Mesothelial cell of epicardium (in vitro differentiated cells): ENCODE results near the gene CDHR5. TPM values are rescaled to one million over a fixed set of nuclear protein-coding genes. Genes with fewer than 3 reads are reported as not detected.

ENCODE experiments used
- DNase-seq, 2 experiments: peaks; one replicate each; pipeline ENCODE4 v3.0.0; 2021; ENCODE audit warnings: low spot score in 2 of 2; ENCODE audit not compliant: unreplicated experiment in 2 of 2
- H3K27ac Mint-ChIP-seq: 2 replicates; pipeline ENCODE4 v1.8.0; 2021; ENCODE audit warnings: mixed read lengths
- H3K27me3 Mint-ChIP-seq: 2 replicates; pipeline ENCODE4 v1.8.0; 2021; ENCODE audit warnings: low read depth, mixed read lengths
- H3K36me3 Mint-ChIP-seq: 2 replicates; pipeline ENCODE4 v1.8.0; 2021; ENCODE audit warnings: mixed read lengths
- H3K4me1 Mint-ChIP-seq: 2 replicates; pipeline ENCODE4 v1.8.0; 2021; ENCODE audit warnings: mixed read lengths
- H3K4me3 Mint-ChIP-seq: 2 replicates; pipeline ENCODE4 v1.8.0; 2021; ENCODE audit warnings: mild to moderate bottlenecking, moderate library complexity, mixed read lengths
- H3K9me3 Mint-ChIP-seq: 2 replicates; pipeline ENCODE4 v1.8.0; 2021; ENCODE audit warnings: mixed read lengths
- total RNA-seq: library from RNA; stranded (reverse); gene quantifications from 3 replicates; pipeline ENCODE4 v1.2.1, GENCODE V29; 2021
- TF ChIP-seq, protein P1 (sequence below): fragments of 200-600 bp; sonication (generic); IDR thresholded peaks from one replicate; pipeline ENCODE4 v1.5.0; 2021; ENCODE audit warnings: antibody characterized with exemption; ENCODE audit not compliant: unreplicated experiment

CDHR5 gene
- total RNA-seq, 1 donor from 2014 or later = 0.27 TPM

DNA sequence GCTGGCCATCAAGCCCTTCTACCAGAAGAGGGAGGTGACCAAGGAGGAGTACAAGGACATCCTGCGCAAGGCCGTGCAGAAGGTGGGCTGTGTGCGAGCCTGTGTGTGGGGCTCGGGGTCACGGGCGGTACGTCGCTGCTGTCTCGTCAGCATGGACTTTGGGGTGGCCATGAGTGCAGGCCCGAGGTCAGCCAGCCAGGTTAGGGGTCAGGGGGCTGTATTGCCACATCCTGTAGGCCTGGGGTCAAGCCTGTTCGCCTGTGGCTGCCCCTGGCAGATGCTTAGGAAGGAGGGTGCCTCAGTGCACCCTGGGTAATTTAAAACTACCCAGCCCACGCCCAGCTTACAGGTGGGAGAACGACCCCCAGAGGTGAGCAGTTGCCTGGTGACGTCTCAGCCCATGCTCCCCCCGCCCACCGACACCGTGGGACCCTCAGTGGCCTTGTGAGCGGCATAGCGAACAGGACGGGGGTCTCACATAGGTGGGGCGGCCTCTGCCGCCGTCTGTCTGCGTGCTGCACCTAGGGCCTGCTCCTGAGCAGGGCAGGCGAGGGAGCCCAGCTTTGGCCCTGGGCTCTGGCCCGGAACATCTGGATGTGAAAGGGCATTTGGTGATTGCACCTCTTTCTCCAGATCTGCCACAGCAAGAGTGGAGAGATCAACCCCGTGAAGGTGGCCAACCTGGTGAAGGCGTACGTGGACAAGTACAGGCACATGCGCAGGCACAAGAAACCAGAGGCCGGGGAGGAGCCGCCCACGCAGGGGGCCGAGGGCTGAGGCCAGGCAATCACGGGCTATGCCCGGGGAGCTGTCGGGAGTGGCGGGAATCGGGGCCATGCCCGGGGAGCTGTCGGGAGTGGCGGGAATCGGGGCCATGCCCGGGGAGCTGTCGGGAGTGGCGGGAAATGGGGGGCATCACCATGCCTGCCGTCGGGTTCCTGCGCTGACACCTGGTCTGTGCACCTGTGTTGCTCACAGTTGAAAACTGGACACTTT is 13.5 kb downstream of the CDHR5 start:
- TF ChIP-seq, protein P1, sequence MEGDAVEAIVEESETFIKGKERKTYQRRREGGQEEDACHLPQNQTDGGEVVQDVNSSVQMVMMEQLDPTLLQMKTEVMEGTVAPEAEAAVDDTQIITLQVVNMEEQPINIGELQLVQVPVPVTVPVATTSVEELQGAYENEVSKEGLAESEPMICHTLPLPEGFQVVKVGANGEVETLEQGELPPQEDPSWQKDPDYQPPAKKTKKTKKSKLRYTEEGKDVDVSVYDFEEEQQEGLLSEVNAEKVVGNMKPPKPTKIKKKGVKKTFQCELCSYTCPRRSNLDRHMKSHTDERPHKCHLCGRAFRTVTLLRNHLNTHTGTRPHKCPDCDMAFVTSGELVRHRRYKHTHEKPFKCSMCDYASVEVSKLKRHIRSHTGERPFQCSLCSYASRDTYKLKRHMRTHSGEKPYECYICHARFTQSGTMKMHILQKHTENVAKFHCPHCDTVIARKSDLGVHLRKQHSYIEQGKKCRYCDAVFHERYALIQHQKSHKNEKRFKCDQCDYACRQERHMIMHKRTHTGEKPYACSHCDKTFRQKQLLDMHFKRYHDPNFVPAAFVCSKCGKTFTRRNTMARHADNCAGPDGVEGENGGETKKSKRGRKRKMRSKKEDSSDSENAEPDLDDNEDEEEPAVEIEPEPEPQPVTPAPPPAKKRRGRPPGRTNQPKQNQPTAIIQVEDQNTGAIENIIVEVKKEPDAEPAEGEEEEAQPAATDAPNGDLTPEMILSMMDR = no peak
- H3K27ac Mint-ChIP-seq = no peak overlapping the region
- no peaks in the 10 kb centered on the region for H3K9me3 Mint-ChIP-seq
- H3K4me3 Mint-ChIP-seq = no peak overlapping the region
- H3K27me3 Mint-ChIP-seq = no peaks in the 10 kb centered on the region
- peaks cover 16% of the 10 kb centered on the region for H3K4me1 Mint-ChIP-seq
- H3K36me3 Mint-ChIP-seq = peaks cover 20% of the 10 kb centered on the region
- DNase-seq = no peak

DNA sequence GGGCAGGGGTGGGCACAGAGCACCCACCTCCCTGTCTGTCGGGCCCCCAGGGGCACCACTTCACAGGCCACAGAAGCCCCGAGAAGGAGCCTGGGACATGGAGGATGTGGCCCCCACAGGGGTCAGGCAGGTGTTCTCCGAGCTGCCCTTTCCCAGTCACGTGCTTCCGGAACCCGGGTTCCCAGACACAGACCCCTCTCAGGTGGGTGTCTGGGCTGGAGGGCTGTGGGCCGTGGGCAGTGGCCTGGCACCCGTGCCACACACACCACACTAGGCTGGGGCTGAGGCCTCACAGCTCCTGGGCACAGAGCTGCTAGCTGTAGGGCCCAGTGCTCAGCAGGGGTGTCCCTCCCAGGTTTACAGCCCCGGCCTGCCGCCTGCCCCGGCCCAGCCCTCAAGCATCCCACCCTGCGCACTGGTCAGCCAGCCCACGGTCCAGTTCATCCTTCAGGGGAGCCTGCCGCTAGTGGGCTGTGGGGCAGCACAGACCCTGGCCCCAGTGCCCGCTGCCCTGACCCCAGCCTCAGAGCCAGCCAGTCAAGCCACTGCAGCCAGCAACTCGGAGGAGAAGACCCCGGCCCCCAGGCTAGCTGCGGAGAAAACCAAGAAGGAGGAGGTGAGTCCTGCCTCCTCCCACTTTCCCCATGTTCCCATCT is 14.5 kb downstream of the CDHR5 start:
- Mint-ChIP-seq H3K4me1 (peaks cover 12% of the 10 kb centered on the region), H3K36me3 (peaks cover 20% of the 10 kb centered on the region), H3K27me3 (no peaks in the 10 kb centered on the region), H3K9me3 (no peaks in the 10 kb centered on the region), H3K27ac (no peak overlapping the region), H3K4me3 (no peak overlapping the region)
- TF ChIP-seq, protein P1 = no peak
- DNase-seq = no peak

DNA sequence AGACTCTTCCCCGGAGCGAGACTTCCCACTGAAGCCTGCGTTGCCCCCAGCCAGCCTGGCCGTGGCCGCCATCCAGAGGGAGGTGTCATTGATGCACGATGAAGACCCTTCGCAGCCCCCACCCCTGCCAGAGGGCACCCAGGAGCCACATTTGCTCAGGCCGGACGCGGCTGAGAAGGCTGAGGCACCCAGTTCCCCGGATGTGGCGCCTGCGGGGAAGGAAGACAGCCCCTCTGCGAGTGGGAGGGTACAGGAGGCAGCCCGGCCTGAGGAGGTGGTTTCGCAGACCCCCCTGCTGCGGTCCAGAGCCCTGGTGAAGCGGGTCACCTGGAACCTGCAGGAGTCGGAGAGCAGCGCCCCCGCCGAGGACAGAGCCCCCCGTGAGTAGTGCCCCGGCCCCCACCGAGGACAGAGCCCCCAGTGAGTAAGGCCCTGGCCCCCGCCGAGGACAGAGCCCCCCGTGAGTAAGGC is 15.4 kb downstream of the CDHR5 start:
- H3K36me3 Mint-ChIP-seq = peaks cover 23% of the 10 kb centered on the region

DNA sequence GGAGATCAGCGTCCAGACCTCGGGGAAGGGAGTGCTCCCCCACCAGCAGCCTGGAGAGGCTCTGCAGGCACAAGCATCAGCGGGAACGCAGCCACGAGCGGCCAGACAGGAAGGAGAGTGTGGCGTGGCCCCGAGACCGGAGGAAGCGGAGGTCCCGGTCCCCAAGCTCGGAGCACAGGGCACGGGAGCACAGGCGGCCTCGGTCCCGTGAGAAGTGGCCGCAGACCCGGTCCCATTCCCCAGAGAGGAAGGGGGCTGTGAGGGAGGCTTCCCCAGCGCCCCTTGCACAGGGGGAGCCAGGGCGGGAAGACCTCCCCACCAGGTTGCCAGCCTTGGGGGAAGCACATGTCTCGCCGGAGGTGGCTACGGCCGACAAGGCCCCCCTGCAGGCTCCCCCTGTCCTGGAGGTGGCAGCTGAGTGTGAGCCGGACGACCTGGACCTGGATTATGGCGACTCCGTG is 15.9 kb downstream of the CDHR5 start:
- H3K4me1 Mint-ChIP-seq = peaks cover 5% of the 10 kb centered on the region
- no peak overlapping the region for H3K4me3 Mint-ChIP-seq
- peaks cover 29% of the 10 kb centered on the region for H3K36me3 Mint-ChIP-seq
- no peaks in the 10 kb centered on the region for H3K9me3 Mint-ChIP-seq
- no peaks in the 10 kb centered on the region for H3K27me3 Mint-ChIP-seq
- no peak for DNase-seq
- no peak overlapping the region for H3K27ac Mint-ChIP-seq
- TF ChIP-seq, protein P1 = no peak

More for the DNA sequence above, 15.4 kb downstream of the CDHR5 start:
- Mint-ChIP-seq H3K27me3 (no peaks in the 10 kb centered on the region), H3K4me3 (no peak overlapping the region), H3K4me1 (peaks cover 8% of the 10 kb centered on the region), H3K9me3 (no peaks in the 10 kb centered on the region), H3K27ac (no peak overlapping the region)
- no peak for DNase-seq
- TF ChIP-seq, protein P1 = no peak

DNA sequence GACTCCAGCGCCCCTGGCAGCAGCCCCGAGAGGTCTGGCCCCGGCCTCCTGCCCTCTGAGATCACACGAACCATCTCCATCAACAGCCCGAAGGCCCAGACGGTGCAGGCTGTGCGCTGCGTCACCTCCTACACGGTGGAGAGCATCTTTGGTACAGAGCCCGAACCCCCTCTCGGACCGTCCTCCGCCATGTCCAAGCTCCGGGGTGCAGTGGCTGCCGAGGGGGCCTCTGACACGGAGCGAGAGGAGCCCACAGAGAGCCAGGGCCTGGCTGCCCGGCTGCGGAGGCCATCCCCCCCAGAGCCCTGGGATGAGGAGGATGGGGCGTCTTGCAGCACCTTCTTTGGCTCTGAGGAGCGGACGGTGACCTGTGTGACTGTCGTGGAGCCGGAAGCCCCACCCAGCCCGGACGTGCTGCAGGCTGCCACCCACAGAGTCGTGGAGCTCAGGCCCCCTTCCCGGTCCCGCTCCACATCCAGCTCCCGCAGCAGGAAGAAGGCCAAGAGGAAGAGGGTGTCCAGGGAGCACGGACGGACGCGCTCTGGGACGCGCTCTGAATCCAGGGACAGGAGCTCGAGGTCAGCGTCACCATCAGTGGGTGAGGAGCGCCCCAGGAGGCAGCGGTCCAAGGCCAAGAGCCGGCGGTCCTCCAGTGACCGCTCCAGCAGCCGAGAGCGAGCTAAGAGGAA is 16.6 kb downstream of the CDHR5 start:
- DNase-seq = no peak
- Mint-ChIP-seq H3K36me3 (peaks cover 29% of the 10 kb centered on the region), H3K27me3 (no peaks in the 10 kb centered on the region), H3K27ac (no peak overlapping the region), H3K4me3 (no peak overlapping the region), H3K4me1 (peaks cover 5% of the 10 kb centered on the region), H3K9me3 (no peaks in the 10 kb centered on the region)
- TF ChIP-seq, protein P1 = no peak
